Eye (tissue), 1 donor: ENCODE results near the gene FLNC.

ENCODE experiments used
- DNase-seq: peaks from one replicate; pipeline ENCODE4 v3.0.0-alpha.2; 2015

Gene FLNC

DNA sequence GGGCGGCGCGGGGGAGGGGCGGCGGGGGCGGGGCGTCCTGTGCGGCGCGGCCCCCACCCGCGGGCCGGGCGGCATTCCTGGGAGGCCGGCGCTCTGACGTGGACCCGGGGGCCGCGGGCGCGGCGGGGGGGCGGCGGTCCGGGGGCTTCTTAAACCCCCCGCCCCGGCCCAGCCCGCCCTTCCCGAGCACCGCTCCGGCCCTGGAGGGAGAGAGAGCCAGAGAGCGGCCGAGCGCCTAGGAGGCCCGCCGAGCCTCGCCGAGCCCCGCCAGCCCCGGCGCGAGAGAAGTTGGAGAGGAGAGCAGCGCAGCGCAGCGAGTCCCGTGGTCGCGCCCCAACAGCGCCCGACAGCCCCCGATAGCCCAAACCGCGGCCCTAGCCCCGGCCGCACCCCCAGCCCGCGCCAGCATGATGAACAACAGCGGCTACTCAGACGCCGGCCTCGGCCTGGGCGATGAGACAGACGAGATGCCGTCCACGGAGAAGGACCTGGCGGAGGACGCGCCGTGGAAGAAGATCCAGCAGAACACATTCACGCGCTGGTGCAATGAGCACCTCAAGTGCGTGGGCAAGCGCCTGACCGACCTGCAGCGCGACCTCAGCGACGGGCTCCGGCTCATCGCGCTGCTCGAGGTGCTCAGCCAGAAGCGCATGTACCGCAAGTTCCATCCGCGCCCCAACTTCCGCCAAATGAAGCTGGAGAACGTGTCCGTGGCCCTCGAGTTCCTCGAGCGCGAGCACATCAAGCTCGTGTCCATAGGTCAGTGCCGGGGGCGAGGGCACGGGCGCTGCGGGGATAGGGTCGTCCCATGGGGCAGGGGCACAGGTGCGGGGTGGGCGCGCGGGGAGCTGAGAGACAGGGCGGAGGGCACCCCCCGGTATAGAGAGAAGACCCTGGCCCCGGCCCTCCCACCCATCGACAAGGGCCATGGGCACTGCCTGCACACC, at the start of gene FLNC:
TSS of gene FLNC (plus strand) at position 176 of the 947 bp plus-strand sequence. CDS start at position 408, 232 bp downstream.
- DNase-seq: peak; percentile 81

GRCh38 chr7:128781126-128781525, 49.1 kb upstream of the FLNC start:
- no peak for DNase-seq

GRCh38 chr7:128781851-128782250, 48.4 kb upstream of the FLNC start:
- no peak for DNase-seq

DNA sequence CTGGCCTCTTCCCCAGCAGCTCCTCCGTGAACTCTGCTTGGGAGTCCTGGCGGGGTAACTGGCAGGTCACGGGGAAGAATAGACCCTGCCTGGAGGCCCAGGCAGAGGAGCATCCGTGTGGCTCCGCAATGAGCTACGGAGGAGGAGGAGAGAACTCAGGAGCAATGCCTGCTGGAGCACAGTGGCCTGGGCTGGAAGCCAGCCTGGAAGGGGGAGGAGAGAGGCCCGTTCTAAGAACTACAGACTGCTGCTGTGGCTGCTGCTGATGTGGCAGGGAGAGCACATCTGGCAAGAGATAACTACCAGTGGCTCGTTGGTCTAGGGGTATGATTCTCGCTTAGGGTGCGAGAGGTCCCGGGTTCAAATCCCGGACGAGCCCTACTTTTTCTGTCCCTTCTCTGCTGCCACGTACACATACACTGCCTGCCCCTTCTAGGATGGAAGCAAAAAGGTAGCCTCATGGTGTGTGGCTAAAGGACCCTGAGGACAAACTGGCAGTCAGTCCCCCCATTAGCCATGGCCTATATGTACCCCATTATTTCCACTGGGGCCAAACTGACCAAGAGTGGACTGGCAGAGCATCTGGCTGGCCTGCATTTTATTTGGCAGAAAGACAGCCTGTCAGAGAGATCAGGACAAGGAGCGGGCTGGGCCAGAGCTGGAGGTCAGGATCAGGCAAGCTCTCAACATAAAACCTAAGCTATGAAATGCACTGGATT, 46.9 kb upstream of the FLNC start:
- peak; percentile 72 for DNase-seq

GRCh38 chr7:128785738-128786137, 44.5 kb upstream of the FLNC start:
- no peak for DNase-seq

- DNase-seq: no peak
Observed at GRCh38 chr7:128788446-128789412, 41.5 kb upstream of the FLNC start.

DNA sequence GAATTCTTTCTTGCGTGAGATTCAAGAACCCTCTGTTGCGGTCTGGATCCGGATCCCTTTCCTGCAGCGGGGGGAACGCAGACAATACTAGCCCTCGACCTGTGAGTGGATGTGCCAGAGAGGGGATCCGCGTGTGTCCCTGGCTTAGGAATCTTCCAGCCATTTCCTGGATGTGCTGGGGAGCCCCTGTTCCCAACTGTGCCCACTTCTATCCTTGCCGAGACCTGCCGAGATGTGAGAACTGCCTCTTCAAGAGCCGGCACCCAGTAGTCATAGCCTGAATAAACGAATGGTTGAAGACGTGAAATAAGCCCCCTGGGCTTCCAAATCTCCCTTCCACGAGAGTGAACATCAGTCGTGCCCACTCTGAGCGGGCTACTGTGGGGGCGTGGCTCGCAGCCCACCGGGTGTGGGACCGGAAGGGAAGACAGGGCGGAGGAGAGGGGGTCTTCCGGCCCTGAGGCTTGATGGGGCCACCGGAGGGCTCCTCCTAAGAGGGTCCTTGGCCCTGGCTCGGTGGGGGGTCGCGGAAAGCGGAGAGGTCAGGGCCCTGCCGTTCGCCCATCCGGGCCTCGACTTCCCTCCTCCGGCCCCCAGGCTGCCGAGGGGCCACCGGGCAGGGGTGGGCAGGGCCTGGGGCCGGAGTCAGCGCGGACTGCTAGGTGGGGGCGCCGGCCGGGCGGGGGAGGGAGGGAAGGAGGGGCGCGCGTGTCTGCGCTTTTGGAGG, 39.7 kb upstream of the FLNC start:
- peak; percentile 81 for DNase-seq

- peak; percentile 82 for DNase-seq
Observed at GRCh38 chr7:128791121-128791971, 38.9 kb upstream of the FLNC start, which contains the start of gene CCDC136. TSS of gene CCDC136 (plus strand) at chr7:128791968. CDS start at chr7:128792412, 444 bp downstream.

GRCh38 chr7:128791972-128792327, 38.3 kb upstream of the FLNC start:
- DNase-seq: no peak

- no peak for DNase-seq
Observed at GRCh38 chr7:128792471-128793180, 37.6 kb upstream of the FLNC start.

GRCh38 chr7:128793181-128793547, 37.0 kb upstream of the FLNC start:
- DNase-seq: no peak

GRCh38 chr7:128794020-128794419, 36.2 kb upstream of the FLNC start:
- DNase-seq: no peak

DNA sequence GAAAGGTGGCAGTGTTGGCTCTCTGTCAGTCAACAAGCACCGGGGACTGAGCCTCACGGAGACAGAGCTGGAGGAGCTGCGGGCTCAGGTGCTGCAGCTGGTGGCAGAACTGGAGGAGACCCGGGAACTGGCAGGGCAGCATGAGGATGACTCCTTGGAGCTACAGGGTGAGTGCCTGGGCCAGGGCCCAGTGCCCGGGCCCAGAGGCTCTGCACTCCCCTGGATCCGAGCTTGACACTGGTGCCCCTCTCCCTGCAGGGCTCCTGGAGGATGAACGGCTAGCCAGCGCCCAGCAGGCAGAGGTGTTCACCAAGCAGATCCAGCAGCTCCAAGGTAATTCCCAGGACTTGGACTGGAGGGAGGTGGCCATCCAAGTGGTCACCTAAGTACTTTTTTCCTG, 35.8 kb upstream of the FLNC start:
- DNase-seq: no peak

GRCh38 chr7:128795129-128795528, 35.1 kb upstream of the FLNC start:
- DNase-seq: no peak

DNA sequence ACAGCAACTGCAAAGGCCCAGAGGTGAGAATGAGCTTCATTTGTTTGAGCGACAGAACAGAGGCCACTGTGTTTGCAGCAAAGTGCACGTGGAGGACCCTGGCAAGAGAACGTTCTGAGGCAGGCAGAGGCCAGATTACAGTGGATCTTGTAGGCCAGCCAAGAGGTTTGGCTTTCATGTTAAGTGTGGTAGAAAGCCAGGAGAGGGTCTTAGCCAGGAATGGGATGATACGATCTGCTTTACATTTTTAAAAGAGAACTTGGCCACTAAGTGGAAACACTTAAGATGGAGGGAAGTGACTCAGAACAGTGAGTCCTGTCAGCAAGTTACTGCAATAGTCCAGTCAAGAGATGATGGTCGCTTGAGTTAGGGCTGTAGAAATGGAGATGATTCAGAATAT, 33.9 kb upstream of the FLNC start:
- no peak for DNase-seq

GRCh38 chr7:128799451-128799850, 30.8 kb upstream of the FLNC start:
- no peak for DNase-seq

- no peak for DNase-seq
Observed at GRCh38 chr7:128800567-128800966, 29.6 kb upstream of the FLNC start.

- no peak for DNase-seq
Observed at GRCh38 chr7:128801003-128801402, 29.2 kb upstream of the FLNC start.

DNA sequence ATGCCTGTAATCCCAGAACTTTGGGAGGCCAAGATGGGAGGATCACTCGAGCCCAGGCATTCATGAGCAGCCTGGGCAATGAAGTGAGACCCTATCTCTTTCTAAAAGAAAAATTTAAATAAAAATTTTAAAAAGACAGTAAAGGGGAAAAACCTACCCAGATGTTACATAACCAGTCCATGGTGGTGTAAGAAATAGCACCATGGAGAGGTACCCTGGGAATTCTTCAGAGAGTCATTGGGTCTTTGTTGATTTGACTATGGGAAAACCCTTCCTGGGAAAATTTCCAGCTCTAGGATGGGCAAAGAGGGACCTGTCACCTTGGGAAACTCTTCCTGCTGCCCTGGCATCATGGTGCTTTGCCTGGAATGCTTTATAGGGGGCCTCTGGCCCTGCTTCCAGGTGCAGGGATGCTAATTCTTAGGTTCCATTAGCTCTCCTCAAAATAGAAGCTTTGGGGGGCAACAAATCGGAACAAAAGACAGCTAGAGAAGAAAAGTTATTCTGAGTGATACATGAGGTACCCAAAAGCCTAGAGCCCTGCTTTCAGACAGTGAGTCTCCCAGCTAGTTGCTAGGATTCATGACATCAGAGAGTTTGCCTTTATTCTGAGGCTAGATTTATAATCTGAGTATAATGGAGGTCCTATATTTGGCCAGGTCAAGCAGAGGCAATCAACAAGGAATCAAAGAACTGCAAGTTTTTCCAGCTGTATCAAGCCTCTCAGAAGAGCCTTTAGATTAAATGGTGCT, 28.4 kb upstream of the FLNC start:
- no peak for DNase-seq

GRCh38 chr7:128804484-128804883, 25.7 kb upstream of the FLNC start:
- no peak for DNase-seq
